ENCODE data around the gene ADGRE3. TPM values are rescaled to one million over a fixed set of nuclear protein-coding genes. Genes with fewer than 3 reads are reported as not detected.

The ADGRE3 gene
- total RNA-seq, 4 donors from 2014 or later, result 0.50 TPM; not detected in 3

DNA sequence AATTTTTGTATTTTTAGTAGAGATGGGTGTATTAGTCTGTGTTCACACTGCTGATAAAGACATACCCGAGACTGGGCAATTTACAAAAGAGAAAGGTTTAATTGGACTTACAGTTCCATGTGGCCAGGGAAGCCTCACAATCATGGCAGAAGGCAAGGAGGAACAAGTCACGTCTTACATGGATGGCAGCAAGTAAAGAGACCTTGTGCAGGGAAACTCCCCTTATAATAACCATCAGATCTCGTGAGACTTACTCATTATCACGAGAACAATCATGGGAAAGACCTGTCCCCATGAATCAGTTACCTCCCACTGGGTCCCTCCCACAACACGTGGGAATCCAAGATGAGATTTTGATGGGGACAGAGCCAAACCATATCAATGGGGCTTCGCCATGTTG is 29.8 kb upstream of the ADGRE3 start:
- peaks cover 97 to 100% (median 98%) of the 10 kb centered on the region in 4 donors for H3K36me3 ChIP-seq
- no peaks in the 10 kb centered on the region for H3K9me3 ChIP-seq
- WGBS, result 86% methylated on average over 6 of the region's 6 CpGs
- H3K4me3 ChIP-seq, result no peak overlapping the region
- no peaks in the 10 kb centered on the region for H3K4me1 ChIP-seq
- TF ChIP-seq EP300 (IDR thresholded peaks at IDR 0.05), result no peak
- TF ChIP-seq, protein P1, sequence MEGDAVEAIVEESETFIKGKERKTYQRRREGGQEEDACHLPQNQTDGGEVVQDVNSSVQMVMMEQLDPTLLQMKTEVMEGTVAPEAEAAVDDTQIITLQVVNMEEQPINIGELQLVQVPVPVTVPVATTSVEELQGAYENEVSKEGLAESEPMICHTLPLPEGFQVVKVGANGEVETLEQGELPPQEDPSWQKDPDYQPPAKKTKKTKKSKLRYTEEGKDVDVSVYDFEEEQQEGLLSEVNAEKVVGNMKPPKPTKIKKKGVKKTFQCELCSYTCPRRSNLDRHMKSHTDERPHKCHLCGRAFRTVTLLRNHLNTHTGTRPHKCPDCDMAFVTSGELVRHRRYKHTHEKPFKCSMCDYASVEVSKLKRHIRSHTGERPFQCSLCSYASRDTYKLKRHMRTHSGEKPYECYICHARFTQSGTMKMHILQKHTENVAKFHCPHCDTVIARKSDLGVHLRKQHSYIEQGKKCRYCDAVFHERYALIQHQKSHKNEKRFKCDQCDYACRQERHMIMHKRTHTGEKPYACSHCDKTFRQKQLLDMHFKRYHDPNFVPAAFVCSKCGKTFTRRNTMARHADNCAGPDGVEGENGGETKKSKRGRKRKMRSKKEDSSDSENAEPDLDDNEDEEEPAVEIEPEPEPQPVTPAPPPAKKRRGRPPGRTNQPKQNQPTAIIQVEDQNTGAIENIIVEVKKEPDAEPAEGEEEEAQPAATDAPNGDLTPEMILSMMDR (IDR thresholded peaks at IDR 0.05), result no peak
- no peak for TF ChIP-seq POLR2A (IDR thresholded peaks at IDR 0.05; ENCODE audit: low read depth)
- no peak for TF ChIP-seq POLR2AphosphoS5 (IDR thresholded peaks at IDR 0.05)
- no peak overlapping the region for H3K27ac ChIP-seq (replicated peaks in 1 of 4)
- H3K27me3 ChIP-seq, result no peaks in the 10 kb centered on the region
- intact Hi-C loops (cut with DNase I), result no loop called here
- no peak for DNase-seq (ENCODE audit: extremely low spot score)

DNA sequence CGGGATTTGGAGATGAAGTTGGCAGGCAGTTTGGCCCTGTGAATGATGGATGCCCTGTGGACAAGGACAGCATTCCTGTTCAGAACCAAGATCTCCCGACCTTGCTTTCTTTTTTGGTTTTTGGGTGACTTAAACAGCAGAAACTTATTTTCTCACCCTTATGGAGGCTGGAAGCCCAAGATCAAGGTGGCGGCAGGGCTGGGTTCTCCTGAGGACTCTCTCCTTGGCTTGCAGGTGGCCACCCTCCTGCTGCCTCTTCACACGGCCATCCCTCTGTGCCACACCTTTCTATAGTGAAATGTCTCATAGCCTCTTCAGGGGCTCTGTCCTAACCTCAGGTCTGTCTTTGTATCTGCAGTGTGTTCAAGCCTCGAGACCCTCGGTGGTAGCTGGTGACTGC is 29.2 kb upstream of the ADGRE3 start:
- peaks cover 96 to 100% (median 97%) of the 10 kb centered on the region in 4 donors for H3K36me3 ChIP-seq
- WGBS, result 100% methylated on average over 6 of the region's 6 CpGs

DNA sequence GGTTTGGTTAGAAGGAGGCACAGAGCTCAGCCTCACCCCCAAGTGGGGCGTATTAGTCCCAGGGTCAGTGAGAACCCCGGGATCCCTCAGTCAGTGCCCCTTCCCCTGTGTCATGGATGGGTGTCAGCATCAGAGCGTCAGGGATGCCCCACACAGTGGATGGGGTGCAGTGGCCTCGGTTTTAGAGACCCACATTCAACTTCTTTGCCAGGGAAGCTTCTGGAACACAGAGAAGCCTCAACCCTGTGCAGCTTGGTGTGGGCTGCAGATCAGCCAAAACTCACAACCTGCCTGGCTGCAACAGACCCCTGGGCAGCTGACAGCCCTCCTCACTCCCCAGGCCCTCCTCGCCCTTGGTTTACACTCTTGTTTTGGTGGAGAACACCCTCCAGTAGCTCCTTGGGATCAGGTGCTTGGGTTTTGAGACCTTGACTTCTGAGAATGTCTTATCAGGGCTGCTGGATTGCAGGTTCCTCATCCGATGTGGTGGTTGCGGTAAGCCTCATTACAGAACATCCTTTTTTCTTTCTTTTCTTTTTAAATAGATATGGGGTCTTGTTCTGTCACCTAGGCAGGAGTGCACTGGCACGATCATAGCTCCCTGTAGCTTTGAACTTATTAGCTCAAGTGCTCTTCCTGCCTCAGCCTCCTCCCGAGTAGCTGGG is 26.2 kb upstream of the ADGRE3 start:
- no peak for TF ChIP-seq POLR2A (IDR thresholded peaks at IDR 0.05; ENCODE audit: low read depth)
- Histone ChIP-seq H3K27me3 (no peaks in the 10 kb centered on the region), H3K4me3 (no peak overlapping the region), H3K4me1 (no peaks in the 10 kb centered on the region), H3K9me3 (no peaks in the 10 kb centered on the region), H3K27ac (replicated peaks in 1 of 4) (no peak overlapping the region), H3K36me3 (peaks cover 91 to 100% (median 96%) of the 10 kb centered on the region in 4 donors)
- DNase-seq (ENCODE audit: extremely low spot score), result no peak
- intact Hi-C loops (cut with DNase I), result no loop called here
- 96% methylated on average over 8 of the region's 9 CpGs for WGBS

More for the DNA sequence above, 29.2 kb upstream of the ADGRE3 start:
- DNase-seq (ENCODE audit: extremely low spot score), result no peak
- H3K4me1 ChIP-seq, result no peaks in the 10 kb centered on the region
- H3K9me3 ChIP-seq, result no peaks in the 10 kb centered on the region
- intact Hi-C loops (cut with DNase I), result no loop called here
- H3K27me3 ChIP-seq, result no peaks in the 10 kb centered on the region
- TF ChIP-seq EP300 (IDR thresholded peaks at IDR 0.05), result no peak
- no peak for TF ChIP-seq POLR2A (IDR thresholded peaks at IDR 0.05; ENCODE audit: low read depth)
- TF ChIP-seq, protein P1 (IDR thresholded peaks at IDR 0.05), result no peak
- TF ChIP-seq POLR2AphosphoS5 (IDR thresholded peaks at IDR 0.05), result no peak
- H3K4me3 ChIP-seq, result no peak overlapping the region
- no peak overlapping the region for H3K27ac ChIP-seq (replicated peaks in 1 of 4)

DNA sequence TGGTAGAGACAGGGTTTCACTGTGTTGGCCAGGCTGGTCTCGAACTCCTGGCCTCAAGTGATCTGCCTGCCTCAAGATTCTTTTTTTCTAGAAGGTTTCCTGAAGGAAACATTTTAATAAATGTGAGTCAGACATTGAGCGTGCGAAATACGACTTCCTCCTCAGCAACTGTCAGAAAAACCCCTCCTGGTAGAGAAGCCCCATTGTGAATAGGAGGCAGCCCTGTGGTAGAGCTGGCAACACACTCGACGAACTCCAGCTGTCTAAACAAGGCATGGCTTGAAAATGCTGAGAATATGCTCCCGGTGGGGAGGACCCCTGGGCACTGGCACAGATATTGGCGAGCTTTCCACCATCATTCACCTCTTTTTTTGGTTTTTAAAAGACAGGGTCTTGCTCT is 25.0 kb upstream of the ADGRE3 start:
- Histone ChIP-seq H3K4me1 (no peaks in the 10 kb centered on the region), H3K27ac (replicated peaks in 1 of 4) (no peak overlapping the region), H3K36me3 (peaks cover 90 to 100% (median 96%) of the 10 kb centered on the region in 4 donors), H3K27me3 (no peaks in the 10 kb centered on the region), H3K9me3 (no peaks in the 10 kb centered on the region), H3K4me3 (no peak overlapping the region)
- DNase-seq (ENCODE audit: extremely low spot score), result no peak
- WGBS, result 80% methylated on average over 8 of the region's 8 CpGs
- intact Hi-C loops (cut with DNase I), result no loop called here
- TF ChIP-seq POLR2AphosphoS5 (IDR thresholded peaks at IDR 0.05) (no peak), POLR2A (IDR thresholded peaks at IDR 0.05; ENCODE audit: low read depth) (no peak), EP300 (IDR thresholded peaks at IDR 0.05) (no peak)
- TF ChIP-seq, protein P1 (IDR thresholded peaks at IDR 0.05), result no peak

DNA sequence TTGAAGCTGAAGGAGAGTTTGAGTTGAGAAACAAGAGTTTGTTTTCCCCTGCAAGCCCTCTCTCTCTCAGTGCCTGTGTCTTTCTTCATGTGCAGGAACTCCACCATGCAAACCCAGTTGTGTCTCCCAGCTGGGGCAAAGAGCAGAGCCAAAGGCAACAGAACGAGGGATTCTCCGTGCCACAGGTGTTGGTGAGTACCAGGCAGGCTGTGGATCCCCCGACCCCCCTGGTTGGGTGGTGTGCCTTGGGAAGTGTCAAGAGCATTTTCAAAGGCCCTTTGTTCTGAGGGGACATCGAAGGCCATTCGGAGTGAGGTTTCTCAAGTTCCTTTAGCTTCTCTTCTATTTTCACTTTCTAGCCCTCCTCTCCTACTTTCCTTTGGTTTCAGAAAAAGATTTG is 20.8 kb upstream of the ADGRE3 start:
- H3K27ac ChIP-seq (replicated peaks in 1 of 4), result no peak overlapping the region
- no peaks in the 10 kb centered on the region for H3K27me3 ChIP-seq
- TF ChIP-seq, protein P1 (IDR thresholded peaks at IDR 0.05), result no peak
- TF ChIP-seq POLR2A (IDR thresholded peaks at IDR 0.05; ENCODE audit: low read depth) (no peak), EP300 (IDR thresholded peaks at IDR 0.05) (no peak), POLR2AphosphoS5 (IDR thresholded peaks at IDR 0.05) (no peak)
- peaks cover 55 to 75% (median 70%) of the 10 kb centered on the region in 4 donors for H3K36me3 ChIP-seq
- 95% methylated on average over 5 of the region's 5 CpGs for WGBS
- intact Hi-C loops (cut with DNase I), result no loop called here
- H3K4me3 ChIP-seq, result no peak overlapping the region
- DNase-seq (ENCODE audit: extremely low spot score), result no peak
- H3K4me1 ChIP-seq, result peaks cover 6 to 20% (median 14%) of the 10 kb centered on the region in 4 donors
- no peaks in the 10 kb centered on the region for H3K9me3 ChIP-seq
